Right lobe of liver (tissue), 6 donors: Measurements from ENCODE around the gene INSIG2. TPM values are rescaled to one million over a fixed set of nuclear protein-coding genes. Genes with fewer than 3 reads are reported as not detected.

ENCODE experiments used
- ATAC-seq, 4 donors: fragments of 200-7000 bp; cut with Tn5 transposase; one replicate each; pipeline ENCODE4 v1.9.1; 2020; ENCODE audit warnings: mild to moderate bottlenecking in 4 of 4, moderate library complexity in 4 of 4
- DNase-seq, 3 donors: peaks; one replicate each; pipeline ENCODE4 v3.0.0-alpha.2; 2020
- H3K27ac ChIP-seq, 3 donors: fragments of 200-600 bp; one replicate each; pipeline ENCODE4 v1.8.0; 2022
- H3K27me3 ChIP-seq, 2 donors: fragments of 200-600 bp; one replicate each; pipeline ENCODE4 v1.8.0; 2022
- H3K36me3 ChIP-seq, 4 donors: fragments of 200-600 bp; sonication (generic) in 1 of 4; one replicate each; pipeline versions ENCODE4 v1.5.1 to v1.8.0; 2017 to 2022; ENCODE audit warnings: control low read depth in 1 of 4
- H3K4me1 ChIP-seq, 4 donors: fragments of 200-600 bp; sonication (generic) in 1 of 4; one replicate each; pipeline versions ENCODE4 v1.5.1 to v1.8.0; 2017 to 2022; ENCODE audit warnings: control low read depth in 1 of 4
- H3K4me3 ChIP-seq, 3 donors: fragments of 200-600 bp; one replicate each; pipeline ENCODE4 v1.8.0; 2022
- H3K9me3 ChIP-seq, 4 donors: fragments of 200-600 bp; sonication (generic) in 1 of 4; one replicate each; pipeline versions ENCODE4 v1.5.1 to v1.8.0; 2017 to 2022; ENCODE audit warnings: control low read depth in 1 of 4
- POLR2A ChIP-seq: fragments of 450-650 bp; IDR thresholded peaks from one replicate; pipeline ENCODE4 v1.6.1; 2017; ENCODE audit warnings: antibody characterized with exemption, mild to moderate bottlenecking
- WGBS: methylation state at CpG from one replicate; pipeline ENCODE4 v1.1.6; 2018; ENCODE audit warnings: low coverage, low lambda C conversion rate; ENCODE audit not compliant: insufficient coverage; ENCODE audit errors: missing lambda C conversion rate; 5-methylcytosine and 5-hydroxymethylcytosine counted together
- intact Hi-C, 2 donors: fragments of 100-400 bp; cut with DNase I; formaldehyde crosslinking; loops; one replicate each; pipeline versions ENCODE4 v1.11.2 to v1.14.1; 2022
- total RNA-seq, 6 experiments: library from RNA; depleted of rRNA in 2 of 6; stranded (reverse); fragments of >200 nt in 2 of 6; fragmentation: NEBNext Ultra II Directional in 3 of 6; extraction: Animal tissue kit (Norgen Biotek cat#: 25700) in 3 of 6; gene quantifications; one replicate each; pipeline versions ENCODE4 v1.1.0 to v1.2.4, GENCODE V29; 2016 to 2023
- TF ChIP-seq, protein P1 (sequence below), 4 donors: fragments of 200-600 bp in 3 of 4; fragments of 450-650 bp in 1 of 4; IDR thresholded peaks; one replicate each; pipeline versions ENCODE4 v1.5.1 to v1.8.0; 2016 to 2022; ENCODE audit warnings: antibody characterized with exemption in 4 of 4, mild to moderate bottlenecking in 2 of 4
- donor health status: DM: no; HTN: yes; CAD: no.
- donor health status: DM: no; HTN: no; CAD: no.
- donor health status: DM: no; HTN: no; CAD: no.
- donor health status: DM: no; HTN: yes; CAD: no.
- donor health status: DM: no; HTN: yes; CAD: no.

INSIG2 gene
- total RNA-seq, 6 experiments from 2014 or later: 13.0 to 53.9 (median 18.9) TPM

DNA sequence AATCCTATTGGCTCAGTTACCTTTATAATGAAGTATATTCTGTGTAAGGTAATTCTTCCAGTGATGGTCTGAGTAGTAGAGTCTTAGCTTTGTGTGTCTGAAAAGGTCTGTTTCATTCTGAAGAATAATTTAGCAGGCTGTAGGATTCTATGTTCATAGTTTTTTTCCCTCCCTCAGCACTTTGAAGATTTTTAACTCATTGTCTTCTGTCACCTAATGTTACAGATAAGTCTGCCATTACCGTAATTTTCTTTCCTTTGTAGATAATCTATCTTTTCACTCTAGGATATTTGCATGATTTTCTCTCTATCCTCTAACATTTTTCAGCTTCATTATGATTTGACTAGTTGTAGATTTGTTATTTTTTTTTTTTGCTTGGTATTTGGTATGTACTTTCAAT, 22.7 kb downstream of the INSIG2 start:
- H3K36me3 ChIP-seq: peaks cover 0 to 30% (median 4%) of the 10 kb centered on the region in 4 donors
- DNase-seq (no peak), ATAC-seq (no peak)
- H3K27ac ChIP-seq: no peak overlapping the region
- intact Hi-C loops: no loop called here
- TF ChIP-seq, protein P1, sequence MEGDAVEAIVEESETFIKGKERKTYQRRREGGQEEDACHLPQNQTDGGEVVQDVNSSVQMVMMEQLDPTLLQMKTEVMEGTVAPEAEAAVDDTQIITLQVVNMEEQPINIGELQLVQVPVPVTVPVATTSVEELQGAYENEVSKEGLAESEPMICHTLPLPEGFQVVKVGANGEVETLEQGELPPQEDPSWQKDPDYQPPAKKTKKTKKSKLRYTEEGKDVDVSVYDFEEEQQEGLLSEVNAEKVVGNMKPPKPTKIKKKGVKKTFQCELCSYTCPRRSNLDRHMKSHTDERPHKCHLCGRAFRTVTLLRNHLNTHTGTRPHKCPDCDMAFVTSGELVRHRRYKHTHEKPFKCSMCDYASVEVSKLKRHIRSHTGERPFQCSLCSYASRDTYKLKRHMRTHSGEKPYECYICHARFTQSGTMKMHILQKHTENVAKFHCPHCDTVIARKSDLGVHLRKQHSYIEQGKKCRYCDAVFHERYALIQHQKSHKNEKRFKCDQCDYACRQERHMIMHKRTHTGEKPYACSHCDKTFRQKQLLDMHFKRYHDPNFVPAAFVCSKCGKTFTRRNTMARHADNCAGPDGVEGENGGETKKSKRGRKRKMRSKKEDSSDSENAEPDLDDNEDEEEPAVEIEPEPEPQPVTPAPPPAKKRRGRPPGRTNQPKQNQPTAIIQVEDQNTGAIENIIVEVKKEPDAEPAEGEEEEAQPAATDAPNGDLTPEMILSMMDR (IDR thresholded peaks at IDR 0.05): no peak
- TF ChIP-seq POLR2A: no peak
- WGBS: 95% methylated on average over 1 of the region's 1 CpG
- H3K27me3 ChIP-seq: no peaks in the 10 kb centered on the region
- peaks cover 0 to 15% (median 2%) of the 10 kb centered on the region in 4 donors for H3K4me1 ChIP-seq
- H3K4me3 ChIP-seq: no peak overlapping the region
- H3K9me3 ChIP-seq: no peaks in the 10 kb centered on the region

DNA sequence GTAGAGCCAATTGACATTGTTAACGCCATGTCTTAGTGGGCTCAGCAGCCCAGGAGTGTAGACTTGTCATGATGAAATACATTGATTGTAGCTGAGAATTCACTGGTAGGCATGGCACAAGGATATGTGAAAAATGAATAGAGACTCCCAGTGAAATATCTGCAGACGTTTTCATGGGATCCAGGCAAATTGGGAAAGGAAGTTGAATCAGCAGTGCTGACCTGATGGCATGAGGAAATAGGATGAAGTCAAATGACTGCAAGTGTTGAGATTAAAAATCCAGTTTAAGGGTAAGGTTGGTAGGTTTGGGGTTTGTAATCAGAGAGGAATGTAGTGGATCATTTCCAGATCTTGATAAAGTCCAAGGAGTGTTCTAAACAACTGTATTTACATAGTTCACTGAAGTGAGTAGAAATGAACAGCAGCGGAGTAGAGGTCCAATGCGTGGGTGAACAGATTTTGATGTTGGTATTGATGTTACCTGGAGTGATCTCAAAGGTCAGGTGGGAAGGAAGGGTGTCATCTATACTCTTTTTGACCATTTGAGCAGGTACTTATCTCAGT, 24.6 kb downstream of the INSIG2 start:
- Histone ChIP-seq H3K4me3 (no peak overlapping the region), H3K4me1 (peaks cover 0 to 15% (median 2%) of the 10 kb centered on the region in 4 donors), H3K27me3 (no peaks in the 10 kb centered on the region), H3K36me3 (peaks cover 0 to 18% (median 2%) of the 10 kb centered on the region in 4 donors), H3K9me3 (no peaks in the 10 kb centered on the region), H3K27ac (peak overlapping the region in 1 of 3 donors; percentile 28)
- WGBS: 23% methylated on average over 4 of the region's 4 CpGs
- DNase-seq (no peak), ATAC-seq (peak; percentile 71 to 90 (median 84))
- TF ChIP-seq, protein P1 (IDR thresholded peaks at IDR 0.05): no peak
- no peak for TF ChIP-seq POLR2A
- intact Hi-C loops: no loop called here

DNA sequence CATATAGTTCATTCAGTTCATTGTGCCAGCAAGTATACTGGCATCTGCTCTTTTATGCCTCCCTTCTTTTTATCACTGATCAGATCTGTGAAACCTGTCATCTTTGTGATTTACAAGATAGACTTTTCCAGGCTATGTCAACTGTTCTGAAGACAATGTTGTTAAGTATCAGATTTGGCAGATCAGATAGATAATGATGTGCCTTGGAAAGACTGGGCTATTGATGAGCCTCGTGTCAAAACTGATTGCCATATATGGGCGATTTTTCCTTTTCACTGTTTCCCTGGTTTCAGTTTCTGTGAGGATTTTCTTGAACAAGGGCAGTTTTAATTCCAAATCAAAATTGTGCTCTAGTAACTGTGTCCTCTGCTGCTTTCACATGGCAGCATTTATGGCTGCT, 26.6 kb downstream of the INSIG2 start:
- intact Hi-C loops: no loop called here
- Histone ChIP-seq H3K27me3 (no peaks in the 10 kb centered on the region), H3K27ac (no peak overlapping the region), H3K4me1 (peaks cover 0 to 15% (median 2%) of the 10 kb centered on the region in 4 donors), H3K4me3 (no peak overlapping the region), H3K36me3 (no peaks in the 10 kb centered on the region), H3K9me3 (no peaks in the 10 kb centered on the region)
- ATAC-seq (no peak), DNase-seq (no peak)
- TF ChIP-seq, protein P1 (IDR thresholded peaks at IDR 0.05): no peak
- no peak for TF ChIP-seq POLR2A
- 68% methylated on average over 2 of the region's 2 CpGs for WGBS

DNA sequence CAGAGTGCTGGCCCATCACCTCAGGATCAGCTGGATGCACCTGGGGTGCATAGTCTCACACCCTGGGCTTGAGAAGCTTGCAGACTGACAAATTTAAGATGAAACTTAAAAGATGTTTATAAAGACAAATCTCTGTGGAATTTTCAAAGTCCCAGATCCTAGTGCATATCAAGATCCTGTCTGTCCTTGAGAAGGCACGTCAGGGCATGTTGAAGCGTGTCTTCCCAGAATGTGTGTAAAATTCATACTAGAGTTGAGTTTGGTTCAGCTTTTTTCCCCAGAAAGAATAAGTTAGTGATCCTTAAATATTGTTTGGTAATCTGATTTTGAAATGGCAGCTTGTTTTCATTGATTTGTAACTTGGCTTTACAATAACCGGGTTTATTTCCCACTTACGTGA, 27.5 kb downstream of the INSIG2 start:
- H3K27ac ChIP-seq: no peak overlapping the region
- H3K36me3 ChIP-seq: no peaks in the 10 kb centered on the region
- no peak overlapping the region for H3K4me3 ChIP-seq
- intact Hi-C loops: no loop called here
- H3K4me1 ChIP-seq: peaks cover 0 to 15% (median 2%) of the 10 kb centered on the region in 4 donors
- H3K9me3 ChIP-seq: no peaks in the 10 kb centered on the region
- H3K27me3 ChIP-seq: no peaks in the 10 kb centered on the region
- TF ChIP-seq, protein P1 (IDR thresholded peaks at IDR 0.05): no peak
- no peak for TF ChIP-seq POLR2A
- ATAC-seq: no peak
- WGBS: 100% methylated on average over 4 of the region's 4 CpGs
- no peak for DNase-seq
